Panc1 (cell line): ENCODE results near the gene IL1A. TPM values are rescaled to one million over a fixed set of nuclear protein-coding genes. Genes with fewer than 3 reads are reported as not detected.

Experiments used
- ATAC-seq: fragments of 200-7000 bp; cut with Tn5 transposase; 2 replicates; pipeline ENCODE4 v1.9.1; 2020; ENCODE audit warnings: mild to moderate bottlenecking, moderate library complexity
- BruUV-seq: library from RNA; stranded (reverse); fragments of 400-500 nt; replicated peaks from 2 replicates; lab custom pipeline; 2021; lab: Mats Ljungman, UMichigan
- CTCF ChIA-PET: fragments of 300-600 bp; sonication (Branson Sonifier 250); formaldehyde crosslinking; loops from one replicate; lab custom pipeline; 2022; ENCODE audit warnings: antibody characterized with exemption; lab: Charles Lee
- POLR2A ChIA-PET: fragments of 300-600 bp; sonication (Branson Sonifier 250); formaldehyde crosslinking; loops from one replicate; lab custom pipeline; 2022; ENCODE audit warnings: antibody characterized with exemption; lab: Charles Lee
- DNase-seq: peaks from one replicate; pipeline ENCODE4 v3.0.0-alpha.2; 2010; ENCODE audit warnings: low read depth, low spot score
- H3K27ac ChIP-seq: 2 replicates; pipeline ENCODE4 v1.5.1; 2011; ENCODE audit warnings: mild to moderate bottlenecking, low read length, inconsistent platforms
- H3K27me3 ChIP-seq: fragments of 200-500 bp; sonication (Bioruptor generic); 2 replicates; pipeline ENCODE4 v1.6.0; 2014; ENCODE audit warnings: low read length, inconsistent platforms; ENCODE audit not compliant: control insufficient read depth, insufficient read depth
- H3K36me3 ChIP-seq: fragments of 200-500 bp; sonication (Bioruptor generic); 2 replicates; pipeline ENCODE4 v1.5.1; 2014; ENCODE audit warnings: inconsistent platforms, mild to moderate bottlenecking, low read length, moderate library complexity; ENCODE audit not compliant: control insufficient read depth, insufficient read depth
- H3K4me1 ChIP-seq: 2 replicates; pipeline ENCODE4 v1.5.1; 2011; ENCODE audit warnings: inconsistent platforms, mild to moderate bottlenecking, low read length, moderate library complexity; ENCODE audit not compliant: control insufficient read depth, insufficient read depth
- H3K4me3 ChIP-seq, 2 experiments: 2 replicates each; pipeline ENCODE4 v1.5.1; 2011 to 2012; ENCODE audit warnings: low read depth in 2 of 2, low read length in 2 of 2, mild to moderate bottlenecking in 2 of 2, inconsistent platforms in 1 of 2, moderate library complexity in 1 of 2
- H3K9me3 ChIP-seq: fragments of 200-500 bp; sonication (Bioruptor generic); 2 replicates; pipeline ENCODE4 v1.5.1; 2014; ENCODE audit warnings: low read depth, mild to moderate bottlenecking, inconsistent platforms, low read length, moderate library complexity; ENCODE audit not compliant: control insufficient read depth, insufficient read depth
- CTCF ChIP-seq: fragments of 450-650 bp; IDR thresholded peaks from 2 replicates; pipeline ENCODE4 v1.5.1; 2017; ENCODE audit warnings: mild to moderate bottlenecking
- POLR2AphosphoS5 ChIP-seq: IDR thresholded peaks from 2 replicates; pipeline ENCODE4 v1.6.1; 2012; ENCODE audit warnings: mild to moderate bottlenecking, low read depth, low read length, moderate library complexity
- REST ChIP-seq, 2 experiments: IDR thresholded peaks; 2 replicates each; pipeline ENCODE4 v1.6.1; 2011 to 2012; ENCODE audit warnings: low read depth in 2 of 2, control low read depth in 1 of 2, low read length in 1 of 2, mild to moderate bottlenecking in 1 of 2, moderate library complexity in 1 of 2; ENCODE audit not compliant: insufficient read depth in 1 of 2
- SIN3A ChIP-seq: IDR thresholded peaks from 2 replicates; pipeline ENCODE4 v1.6.1; 2012; ENCODE audit warnings: low read depth, mild to moderate bottlenecking, low read length, moderate library complexity, borderline replicate concordance; ENCODE audit not compliant: insufficient read depth
- TCF7L2 ChIP-seq: IDR thresholded peaks from 2 replicates; pipeline ENCODE4 v1.6.1; 2011; ENCODE audit warnings: mild to moderate bottlenecking, low read depth, low read length, inconsistent platforms
- in situ Hi-C: cut with HindIII; loops from 2 replicates; pipeline ENCODE4 v1.10.0; 2016; ENCODE audit warnings: low sequenced_read_pairs, low pct_unique_long_range_greater_than_20kb
- intact Hi-C: fragments of 100-400 bp; cut with micrococcal nuclease; formaldehyde crosslinking; loops from one replicate; pipeline ENCODE4 v1.10.0; 2022; ENCODE audit not compliant: unreplicated experiment
- total RNA-seq: library from RNA; stranded (reverse); gene quantifications from one replicate; pipeline ENCODE4 v1.2.1, GENCODE V29; 2021; ENCODE audit not compliant: unreplicated experiment

Gene IL1A
- total RNA-seq, 1 experiment from 2014 or later, result not detected

- no peak overlapping the region for H3K27ac ChIP-seq
- H3K36me3 ChIP-seq, result no peaks in the 10 kb centered on the region
- intact Hi-C loops, result no loop called here
- ChIA-PET CTCF (no interaction called here), POLR2A (interaction anchor here (0.6 kb wide), 1 partner anchor 15 kb away, joined by 5 read pairs; no protein-coding TSS in a partner anchor)
- no peaks in the 10 kb centered on the region for H3K9me3 ChIP-seq
- DNase-seq (no peak), ATAC-seq (no peak)
- BruUV-seq, result no TSS peak
- H3K4me1 ChIP-seq, result no peaks in the 10 kb centered on the region
- no peaks in the 10 kb centered on the region for H3K27me3 ChIP-seq
- TF ChIP-seq POLR2AphosphoS5 (no peak), REST (IDR thresholded peaks at IDR 0.05; ENCODE audit: insufficient read depth in 1 of 2, low read depth in 2 of 2, low read length in 1 of 2) (no peak), TCF7L2 (no peak), CTCF (no peak), SIN3A (no peak)
- no peak overlapping the region for H3K4me3 ChIP-seq
- in situ Hi-C loops, result no loop called here
Measured at GRCh38 chr2:112794841-112795240, 10.5 kb upstream of the IL1A start.

- no peak for ATAC-seq
- intact Hi-C loops, result no loop called here
- H3K27ac ChIP-seq, result no peak overlapping the region; the same call in 1 of the 2 replicates
- TF ChIP-seq CTCF (no peak), POLR2AphosphoS5 (no peak), REST (IDR thresholded peaks at IDR 0.05; ENCODE audit: insufficient read depth in 1 of 2, low read depth in 2 of 2, low read length in 1 of 2) (no peak), SIN3A (no peak), TCF7L2 (no peak)
- H3K9me3 ChIP-seq, result no peaks in the 10 kb centered on the region
- no peak for DNase-seq
- CTCF ChIA-PET, result no interaction called here
- POLR2A ChIA-PET, result no interaction called here
- no peaks in the 10 kb centered on the region for H3K4me1 ChIP-seq
- no peak overlapping the region for H3K4me3 ChIP-seq
- in situ Hi-C loops, result no loop called here
- BruUV-seq, result no TSS peak
- H3K27me3 ChIP-seq, result no peaks in the 10 kb centered on the region
- H3K36me3 ChIP-seq, result no peaks in the 10 kb centered on the region
Measured at GRCh38 chr2:112794131-112794733, 9.9 kb upstream of the IL1A start.
